GM21723 (cell line): ENCODE data around the gene OR14A16.

Source experiments
- ATAC-seq: cut with Tn5 transposase; IDR thresholded peaks from one replicate; pipeline ENCODE4 v1.9.1; 2021; ENCODE audit warnings: mild to moderate bottlenecking, moderate library complexity; ENCODE audit not compliant: unreplicated experiment

OR14A16 gene, protein sequence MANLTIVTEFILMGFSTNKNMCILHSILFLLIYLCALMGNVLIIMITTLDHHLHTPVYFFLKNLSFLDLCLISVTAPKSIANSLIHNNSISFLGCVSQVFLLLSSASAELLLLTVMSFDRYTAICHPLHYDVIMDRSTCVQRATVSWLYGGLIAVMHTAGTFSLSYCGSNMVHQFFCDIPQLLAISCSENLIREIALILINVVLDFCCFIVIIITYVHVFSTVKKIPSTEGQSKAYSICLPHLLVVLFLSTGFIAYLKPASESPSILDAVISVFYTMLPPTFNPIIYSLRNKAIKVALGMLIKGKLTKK

DNA sequence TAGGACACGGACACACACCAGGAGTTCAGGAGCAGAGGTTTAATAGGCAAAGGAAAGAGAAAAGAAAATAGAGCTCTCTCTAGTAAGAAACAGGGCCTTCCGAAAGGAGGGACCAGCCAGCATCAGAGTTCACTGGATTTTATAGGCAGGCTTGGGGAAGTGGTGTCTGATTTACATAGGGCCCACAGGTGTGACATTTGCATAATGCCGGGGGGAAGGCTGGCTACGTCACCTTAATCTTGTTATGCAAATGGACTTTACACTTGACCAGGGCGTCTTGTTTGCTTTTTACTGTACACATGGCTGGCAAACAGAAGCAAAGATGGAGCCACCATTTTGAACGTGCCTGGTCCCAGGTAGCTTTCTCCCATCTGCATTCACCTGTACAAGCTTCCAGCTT is at the start of gene OR14A16:
TSS of gene OR14A16 (minus strand) at position 97 of the 400 bp plus-strand sequence. CDS start 8,390 bp downstream, outside the sequence.
- ATAC-seq, result no peak

DNA sequence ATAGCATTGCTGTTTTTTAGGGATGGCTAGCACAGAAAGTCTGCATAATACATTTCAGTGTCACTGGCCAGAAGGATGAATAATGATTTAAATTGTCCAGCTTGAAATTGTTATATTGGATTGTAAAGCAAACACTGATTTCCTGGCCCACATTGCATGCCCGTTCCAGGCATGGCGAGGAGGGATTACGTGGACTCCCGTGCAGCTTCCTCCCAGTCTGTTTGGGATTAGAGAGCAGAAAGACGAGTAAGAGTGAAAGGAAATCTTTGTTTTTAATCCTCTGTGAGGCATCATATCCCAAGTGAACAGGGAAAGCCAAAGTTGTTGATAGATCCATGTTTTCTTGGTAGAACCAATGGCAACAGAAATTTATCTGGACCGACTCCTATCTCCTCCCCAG is 41.5 kb upstream of the OR14A16 start:
- no peak for ATAC-seq

DNA sequence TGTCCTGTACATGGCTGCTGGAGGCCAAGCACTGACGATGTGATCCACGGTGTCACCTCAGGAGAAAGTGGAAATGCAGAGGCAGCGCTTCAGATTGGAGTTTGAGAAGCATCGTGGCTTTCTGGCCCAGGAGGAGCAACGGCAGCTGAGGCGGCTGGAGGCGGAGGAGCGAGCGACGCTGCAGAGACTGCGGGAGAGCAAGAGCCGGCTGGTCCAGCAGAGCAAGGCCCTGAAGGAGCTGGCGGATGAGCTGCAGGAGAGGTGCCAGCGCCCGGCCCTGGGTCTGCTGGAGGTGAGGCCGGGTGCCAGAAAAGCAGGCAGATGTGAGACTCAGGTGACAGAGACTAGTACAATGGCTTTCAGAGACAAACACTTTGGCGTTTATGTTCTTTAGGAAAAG is 40.7 kb upstream of the OR14A16 start:
- ATAC-seq, result no peak

GRCh38 chr1:247862756-247863155 is 38.8 kb upstream of the OR14A16 start:
- no peak for ATAC-seq

DNA sequence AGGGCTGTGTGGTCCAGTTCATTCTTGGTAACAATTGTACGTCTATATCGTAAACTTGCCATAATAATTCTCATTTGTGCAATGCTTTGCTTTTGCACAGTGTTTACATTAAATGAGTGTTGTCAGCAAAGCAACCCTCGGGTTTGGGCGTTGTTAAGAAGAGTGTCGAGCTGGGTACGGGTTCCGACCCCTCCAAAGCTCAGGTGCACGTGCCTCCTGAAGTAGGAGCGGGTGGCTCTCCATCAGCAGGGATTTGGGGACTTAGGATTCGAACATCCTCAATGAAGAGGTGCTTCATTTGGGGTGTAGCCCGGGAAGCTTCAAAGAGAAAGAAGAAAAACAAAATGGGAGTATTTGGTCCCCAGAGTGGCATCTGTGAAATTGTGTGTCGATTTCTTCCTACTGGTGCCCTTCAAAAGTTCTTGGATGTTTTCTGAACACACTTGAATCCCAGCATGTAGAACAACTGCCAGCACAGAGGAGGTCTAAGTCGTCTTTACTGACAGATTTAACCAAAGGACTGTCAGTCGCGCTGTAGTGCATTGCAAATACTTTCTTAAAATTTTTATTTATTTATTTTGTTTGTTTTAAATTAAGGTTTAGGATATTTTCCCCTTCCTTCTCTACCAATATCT is 34.2 kb upstream of the OR14A16 start:
- ATAC-seq, result no peak

DNA sequence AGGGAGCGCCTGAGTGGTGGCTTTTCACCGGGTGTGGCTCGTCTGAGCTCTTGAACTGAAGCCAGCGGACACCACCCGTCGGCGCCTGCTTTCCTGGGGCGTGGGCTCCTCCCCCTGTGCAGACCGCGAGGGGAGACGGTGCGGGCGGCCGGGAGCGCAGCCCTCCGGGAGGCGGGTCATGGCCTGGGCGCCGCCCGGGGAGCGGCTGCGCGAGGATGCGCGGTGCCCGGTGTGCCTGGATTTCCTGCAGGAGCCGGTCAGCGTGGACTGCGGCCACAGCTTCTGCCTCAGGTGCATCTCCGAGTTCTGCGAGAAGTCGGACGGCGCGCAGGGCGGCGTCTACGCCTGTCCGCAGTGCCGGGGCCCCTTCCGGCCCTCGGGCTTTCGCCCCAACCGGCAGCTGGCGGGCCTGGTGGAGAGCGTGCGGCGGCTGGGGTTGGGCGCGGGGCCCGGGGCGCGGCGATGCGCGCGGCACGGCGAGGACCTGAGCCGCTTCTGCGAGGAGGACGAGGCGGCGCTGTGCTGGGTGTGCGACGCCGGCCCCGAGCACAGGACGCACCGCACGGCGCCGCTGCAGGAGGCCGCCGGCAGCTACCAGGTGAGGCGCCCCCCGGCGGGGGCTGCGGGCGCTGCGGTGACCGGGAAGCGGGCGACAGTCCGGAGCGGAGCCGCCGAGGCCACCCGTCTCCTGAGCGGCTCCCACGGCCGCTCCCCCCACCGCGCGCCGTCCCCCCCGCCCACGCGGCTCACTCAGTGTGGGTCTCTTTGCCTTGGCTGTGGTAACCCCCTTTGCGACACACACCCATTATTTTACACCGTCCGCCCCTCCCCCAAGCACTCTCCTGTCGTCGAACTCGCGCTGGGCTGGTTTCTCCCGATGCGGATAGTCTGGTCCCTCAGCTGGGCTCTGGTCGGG is 33.4 kb upstream of the OR14A16 start, which contains the start of gene TRIM58:
TSS of gene TRIM58 (plus strand) at position 119 of the 916 bp plus-strand sequence. CDS start at position 179, 60 bp downstream.
- ATAC-seq, result peak; percentile 76

- ATAC-seq, result no peak
Observed at GRCh38 chr1:247855911-247856310, 32.0 kb upstream of the OR14A16 start.

- no peak for ATAC-seq
Observed at GRCh38 chr1:247854899-247855545, 31.1 kb upstream of the OR14A16 start.

DNA sequence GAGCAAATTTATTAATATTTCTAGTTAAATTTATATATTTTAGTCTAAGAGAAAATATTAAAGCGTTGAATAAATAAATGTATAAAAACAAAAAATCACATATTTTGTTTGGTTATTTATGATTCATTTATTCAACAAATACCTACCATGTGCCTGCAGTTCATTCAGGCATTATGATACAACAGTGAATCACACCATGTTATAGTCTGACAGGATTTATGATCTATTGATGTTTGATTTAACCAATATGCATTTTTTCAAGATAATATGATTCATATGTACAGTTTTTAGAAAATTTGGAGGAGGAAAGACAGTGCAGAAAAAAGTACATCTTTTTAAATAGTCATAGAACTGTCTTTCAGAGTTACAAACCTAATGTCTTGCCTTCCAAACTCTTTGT is 25.7 kb upstream of the OR14A16 start:
- no peak for ATAC-seq

DNA sequence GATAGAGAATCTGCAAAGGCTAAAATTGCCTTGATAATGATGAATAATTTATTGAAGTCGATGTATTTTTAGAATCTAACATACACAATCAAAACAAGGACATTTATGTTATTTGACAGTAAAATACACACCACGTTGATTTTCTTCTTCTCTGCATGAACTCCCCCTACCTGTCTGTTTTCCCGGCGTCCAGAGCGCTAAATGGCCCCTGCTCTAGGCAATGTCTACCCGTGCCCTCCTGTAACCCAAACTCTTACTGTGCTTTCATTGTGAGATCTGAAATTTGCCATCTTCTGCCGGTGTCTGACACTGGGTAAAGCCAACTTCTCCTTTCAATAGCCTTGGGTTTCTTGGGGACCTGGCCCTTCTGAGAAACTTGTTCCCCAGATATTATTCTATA is 24.4 kb upstream of the OR14A16 start:
- no peak for ATAC-seq

GRCh38 chr1:247845693-247846017 is 21.7 kb upstream of the OR14A16 start:
- ATAC-seq, result no peak

DNA sequence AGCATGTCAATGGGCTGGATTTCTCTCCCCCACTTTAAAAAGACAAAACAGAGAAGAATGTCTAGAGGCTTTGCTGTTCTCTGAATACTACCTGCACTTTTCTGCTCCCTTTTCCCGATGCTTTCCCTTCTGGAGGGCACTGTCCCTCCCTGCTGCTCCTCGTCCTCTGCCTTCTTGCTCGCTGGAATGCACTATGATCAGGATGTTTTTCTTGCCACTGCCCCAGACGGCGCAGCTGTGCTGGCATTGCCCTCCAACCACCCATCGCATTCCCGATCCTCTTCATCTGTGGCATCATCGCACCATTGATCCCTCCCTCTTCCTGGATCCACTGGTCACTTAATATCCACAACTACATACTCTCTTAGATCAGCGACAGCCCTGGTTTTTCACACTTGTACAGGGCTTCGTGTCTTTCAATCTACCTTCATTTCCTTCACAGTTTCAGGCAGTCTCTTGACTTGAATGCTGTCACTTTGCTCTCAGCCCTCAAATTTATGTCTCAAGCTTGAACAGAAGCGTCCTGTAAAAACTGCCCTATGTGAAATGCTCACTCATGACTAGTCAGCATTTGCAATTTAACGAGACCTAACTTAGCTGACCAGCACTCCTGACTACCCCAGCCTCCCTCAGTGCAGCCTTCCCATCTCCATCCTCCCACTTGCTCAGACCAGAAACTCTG is 21.2 kb upstream of the OR14A16 start:
- ATAC-seq, result no peak

DNA sequence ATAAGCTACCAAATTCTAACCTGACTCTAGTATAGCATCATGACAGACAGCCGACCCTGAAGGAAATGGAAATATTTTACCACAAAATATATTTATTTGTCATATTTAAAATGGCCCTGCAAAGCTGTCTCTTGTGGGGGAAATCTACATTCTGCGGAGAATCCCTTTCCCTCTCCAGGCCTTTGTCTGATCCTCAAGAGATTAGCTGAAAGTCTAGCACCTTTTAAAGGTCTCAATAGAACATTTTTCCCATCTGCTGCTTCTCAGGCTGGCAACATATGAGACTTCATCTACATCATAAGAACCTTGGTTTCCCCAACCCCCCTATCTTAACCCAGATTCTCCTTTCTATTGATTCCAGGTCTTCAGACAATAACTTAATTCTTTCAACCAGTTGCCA is 19.5 kb upstream of the OR14A16 start:
- ATAC-seq, result no peak

DNA sequence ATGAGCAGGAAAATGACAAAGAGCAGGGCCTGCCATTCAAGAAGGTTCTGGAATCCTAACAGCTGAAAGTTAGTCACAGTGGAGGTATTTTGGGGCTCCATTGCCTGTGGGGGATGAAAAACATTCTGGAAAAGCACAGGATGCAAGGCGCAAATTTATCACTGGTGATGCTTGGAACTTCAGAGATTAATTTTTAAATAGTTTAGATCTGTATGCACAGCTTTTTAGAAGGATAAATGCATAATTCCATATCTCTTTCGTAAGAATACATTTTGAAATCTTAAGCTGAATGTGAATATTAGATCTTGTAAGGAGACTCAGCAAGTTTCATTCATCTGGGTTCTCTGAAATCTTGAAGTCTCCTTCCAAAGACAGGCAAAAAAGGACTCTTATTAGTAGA is 17.9 kb upstream of the OR14A16 start, which contains the start of gene OR11L1:
TSS of gene OR11L1 (minus strand) at position 101 of the 400 bp plus-strand sequence. CDS start at position 101, 0 bp downstream.
- no peak for ATAC-seq

- no peak for ATAC-seq
Observed at GRCh38 chr1:247840818-247841217, 16.9 kb upstream of the OR14A16 start.

GRCh38 chr1:247833601-247834000 is 9.7 kb upstream of the OR14A16 start:
- no peak for ATAC-seq

DNA sequence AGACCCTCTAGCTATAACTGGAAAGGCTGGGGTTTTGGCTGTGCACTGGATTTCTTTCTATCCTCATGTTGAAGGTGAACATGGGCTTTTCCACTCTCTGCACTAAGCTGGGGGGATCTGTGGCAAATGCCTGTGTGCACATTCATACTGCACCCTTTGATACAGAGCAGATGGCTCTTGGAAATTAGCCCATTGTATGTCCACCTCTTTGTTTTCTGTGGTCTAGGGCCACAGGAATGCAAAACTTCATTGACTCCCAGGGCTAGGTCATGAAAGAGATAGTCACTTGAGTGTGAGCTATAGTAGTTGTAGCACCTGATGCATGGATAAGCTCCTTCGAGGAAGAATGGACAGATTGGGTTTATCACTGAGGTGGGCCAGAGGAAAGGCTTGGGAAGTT is 5.7 kb upstream of the OR14A16 start:
- ATAC-seq, result no peak

DNA sequence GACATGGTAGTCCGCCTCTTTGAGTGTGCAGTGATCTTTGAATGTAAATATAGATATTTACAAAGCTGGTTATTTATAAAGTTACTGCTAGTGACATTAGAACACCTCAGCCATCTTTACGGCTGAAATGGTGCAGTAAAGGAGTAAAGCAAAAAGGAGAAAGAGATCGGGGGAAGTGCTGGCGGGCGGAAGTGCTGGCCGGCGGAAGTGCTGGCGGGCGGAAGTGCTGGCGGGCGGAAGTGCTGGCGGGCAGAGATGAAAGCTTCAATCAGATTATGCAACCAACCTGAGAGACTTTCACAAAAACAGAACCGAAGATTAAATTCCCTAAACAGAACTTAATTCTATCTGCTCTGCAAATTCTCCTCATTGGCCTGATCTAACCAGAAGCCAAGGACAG is 1.4 kb upstream of the OR14A16 start:
- ATAC-seq, result no peak

DNA sequence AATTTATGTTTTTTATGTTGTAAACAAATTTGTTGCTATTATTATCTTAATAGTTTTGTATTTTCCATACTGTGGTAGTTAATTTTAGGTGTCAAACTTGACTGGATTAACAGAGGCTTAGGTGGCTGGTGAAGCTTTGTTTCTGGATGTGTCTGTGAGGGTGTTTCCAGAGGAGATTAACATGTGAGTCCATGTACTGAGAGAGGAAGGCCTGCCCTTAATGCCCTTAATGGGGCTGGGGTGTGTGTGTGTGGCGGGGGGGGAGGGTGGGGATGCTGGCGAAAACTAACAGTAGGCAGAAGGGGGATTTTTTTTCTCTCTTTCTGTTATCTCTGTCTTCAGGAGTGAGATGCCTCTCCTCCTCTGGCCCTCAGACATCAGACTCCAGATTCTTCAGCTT is 1.9 kb downstream of the OR14A16 start:
- no peak for ATAC-seq

DNA sequence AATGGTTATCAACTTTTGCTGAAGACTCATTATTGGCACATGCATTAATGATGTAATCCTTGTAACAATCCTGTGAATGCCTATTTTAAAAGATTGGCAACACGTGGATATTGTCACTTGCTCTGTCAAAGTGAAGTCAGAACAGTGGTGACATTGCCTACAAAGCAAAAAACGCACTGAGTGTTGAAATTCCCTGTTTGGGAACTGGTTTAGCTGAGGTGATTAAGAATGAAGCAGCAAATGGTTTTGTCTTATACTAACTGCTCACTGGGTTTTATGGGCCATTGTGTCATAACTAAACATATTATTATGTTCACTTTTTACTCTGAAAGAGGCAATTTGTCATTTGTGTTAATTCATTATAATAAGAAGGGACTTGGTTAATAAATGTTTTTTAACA is 11.3 kb downstream of the OR14A16 start:
- ATAC-seq, result no peak
